ENCODE results near the gene EIF1.
"Not testable (repeated sequence)": the region's sequence is repeated elsewhere in the genome, so short reads cannot be mapped to it uniquely, and the experiment has no call there.

Gene EIF1

DNA sequence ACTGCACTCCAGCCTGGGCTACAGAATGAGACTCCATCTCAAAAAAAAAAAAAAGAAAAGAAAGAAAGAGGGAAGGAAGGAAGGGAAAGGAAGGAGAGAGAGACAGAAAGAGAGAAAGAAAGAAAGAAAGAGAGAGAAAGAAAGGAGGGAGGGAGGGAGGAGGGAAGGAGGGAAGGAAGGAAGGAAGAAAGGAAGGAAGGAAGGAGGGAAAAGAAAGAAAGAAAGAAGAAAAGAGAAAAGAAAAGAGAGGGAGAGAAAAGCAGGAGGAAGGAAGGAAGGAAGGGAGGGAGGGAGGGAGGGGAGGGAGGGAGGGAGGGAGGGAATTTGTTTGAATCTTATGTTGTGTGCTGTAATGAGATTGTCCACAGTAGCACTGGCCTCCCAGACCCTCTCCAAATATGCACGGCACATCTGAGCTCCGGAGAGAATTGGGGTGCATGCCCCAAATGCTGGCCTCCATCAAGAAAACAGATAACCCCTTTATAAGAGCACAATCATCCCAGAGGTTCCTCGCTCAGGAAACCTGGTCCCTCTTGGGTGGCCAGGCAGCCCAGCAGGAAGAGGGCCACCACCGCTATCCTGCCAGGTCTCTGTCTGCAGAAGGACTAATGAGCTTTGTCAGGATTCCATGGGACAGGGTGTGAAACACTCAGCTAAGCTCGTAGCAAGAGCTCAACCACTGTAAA, 8.8 kb upstream of the EIF1 start:
- no peak for DNase-seq

DNA sequence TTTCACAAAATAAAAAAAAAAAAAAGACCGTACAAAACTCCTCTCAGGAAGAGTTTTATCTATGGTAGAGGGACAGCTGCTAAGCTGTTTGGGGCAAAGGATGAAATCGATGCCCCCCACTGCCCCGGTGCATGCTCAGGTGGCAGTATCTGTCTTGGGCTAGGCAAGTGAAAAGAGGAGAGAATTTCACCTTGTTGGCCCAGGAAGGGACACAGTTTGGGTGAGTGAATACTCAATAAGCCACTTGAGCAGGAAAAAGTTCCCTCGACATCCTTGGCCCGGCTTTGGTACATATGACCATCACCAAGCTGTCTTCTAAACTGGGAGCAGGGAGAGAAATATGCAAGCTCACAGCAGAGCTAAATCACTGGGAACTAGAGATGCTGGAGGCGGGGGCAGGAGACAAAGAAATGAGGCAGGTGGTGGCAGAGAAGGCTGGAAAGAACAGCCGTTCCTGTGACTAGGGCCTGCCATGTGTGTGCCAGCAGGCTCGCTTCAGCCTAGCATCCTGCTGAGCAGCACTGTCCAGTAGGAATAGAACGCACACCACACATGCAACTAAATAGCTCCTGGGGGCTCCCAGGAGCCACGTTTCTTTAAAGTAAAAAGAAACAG, 8.2 kb upstream of the EIF1 start:
- peak; percentile 61 to 84 for DNase-seq

DNA sequence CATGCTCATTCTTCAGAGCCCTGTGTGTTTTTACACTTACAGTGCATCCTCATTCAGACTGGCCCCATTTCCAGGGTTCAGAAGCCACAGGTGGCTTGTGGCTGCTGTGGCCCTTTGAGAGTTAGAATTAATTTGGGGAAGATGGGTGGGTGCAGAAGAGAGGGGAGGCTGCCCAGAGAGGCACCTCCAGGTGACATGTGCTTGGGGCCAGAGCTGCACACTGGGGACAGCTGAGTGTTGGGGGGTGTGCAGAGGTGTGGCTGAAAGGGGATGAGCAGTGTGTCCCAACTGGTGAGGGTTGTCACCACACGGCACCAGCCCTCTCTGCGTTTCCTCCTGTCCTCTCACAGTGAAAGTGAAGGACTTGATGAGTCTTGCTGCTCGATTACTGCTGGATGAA, 6.9 kb upstream of the EIF1 start:
- DNase-seq: no peak

DNA sequence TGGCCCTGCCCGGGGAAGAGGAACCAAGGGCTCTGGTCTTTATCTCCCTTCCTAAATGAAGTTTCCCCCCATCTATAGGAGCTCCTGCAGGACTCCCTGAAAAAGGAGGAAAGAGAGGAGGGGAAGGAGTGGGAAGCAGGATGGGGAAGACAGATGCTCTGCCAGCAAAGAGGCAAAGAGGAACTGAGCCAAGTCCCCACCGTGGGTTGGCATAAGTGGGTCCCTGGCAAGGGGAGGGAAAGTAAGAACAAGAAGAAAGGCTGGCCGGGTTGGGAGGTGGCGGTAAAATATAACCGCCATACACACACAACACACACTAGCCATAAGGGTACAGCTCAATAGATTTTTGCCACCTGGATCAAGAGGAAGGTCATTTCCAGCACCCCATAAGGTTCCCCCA, 6.1 kb upstream of the EIF1 start:
- no peak for DNase-seq

DNA sequence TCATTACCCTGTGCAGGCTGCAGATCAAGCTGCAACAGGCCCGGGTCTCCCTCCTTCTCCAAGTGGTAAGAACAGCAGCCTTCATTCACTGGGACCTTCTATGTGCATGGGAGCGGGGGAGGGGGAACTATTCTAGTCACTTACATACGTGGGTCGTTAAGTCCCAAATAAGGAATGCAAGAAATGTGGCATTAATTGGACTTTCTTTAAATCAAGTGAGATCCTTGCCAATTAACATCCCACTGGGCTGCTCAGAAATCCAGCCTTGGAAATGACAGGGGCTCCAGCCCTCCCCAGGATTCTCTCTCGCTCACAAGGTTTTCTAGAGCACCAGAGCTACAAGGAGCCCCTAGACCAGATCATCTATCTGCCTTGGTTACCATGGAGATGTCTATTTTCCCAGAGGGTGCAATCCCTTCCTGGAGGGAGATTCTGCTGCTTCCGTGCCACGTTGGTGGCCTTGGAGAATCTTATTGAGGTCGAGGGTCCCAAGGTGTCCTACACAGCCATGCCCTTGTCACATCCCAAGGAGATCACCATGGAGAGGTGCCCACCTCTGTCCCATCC, 5.2 kb upstream of the EIF1 start:
- no peak for DNase-seq

DNA sequence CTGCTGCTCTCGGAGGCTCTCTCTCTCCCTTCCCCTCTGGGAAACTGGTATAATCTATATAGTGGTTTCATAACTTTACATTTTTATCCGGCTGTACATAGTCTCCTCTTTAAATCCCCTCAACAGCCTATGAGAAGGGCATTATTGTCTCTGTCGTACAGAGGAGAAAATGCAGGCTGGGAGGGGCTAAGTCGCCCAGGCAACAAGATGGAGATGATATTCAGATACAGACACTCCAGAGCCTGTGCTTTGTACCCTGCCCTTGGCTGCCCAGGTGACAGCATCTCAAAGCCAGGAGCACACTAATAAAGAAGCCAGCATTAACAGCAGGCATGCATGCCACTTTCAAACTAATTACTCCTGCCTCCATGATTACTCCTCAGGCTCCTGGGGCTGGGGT, 4.7 kb upstream of the EIF1 start:
- no peak for DNase-seq

DNA sequence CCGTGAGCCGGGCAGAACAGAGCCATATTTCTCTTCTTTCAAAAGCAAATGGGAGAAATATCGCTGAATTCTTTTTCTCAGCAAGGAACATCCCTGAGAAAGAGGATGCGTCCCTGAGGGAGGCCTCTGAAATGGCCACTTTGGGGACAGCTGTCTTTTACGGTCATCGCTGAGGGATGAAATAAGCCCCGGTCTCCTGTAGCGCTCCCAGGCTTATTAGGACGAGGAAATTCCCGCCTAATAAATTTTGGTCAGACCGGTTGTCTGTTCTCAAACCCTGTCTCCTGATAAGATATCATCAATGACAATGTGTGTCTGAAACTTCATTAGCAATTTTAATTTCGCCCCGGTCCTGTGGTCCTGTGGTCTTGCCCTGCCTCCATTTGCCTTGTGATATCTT, 2.9 kb upstream of the EIF1 start:
- not testable (repeated sequence) for DNase-seq

DNA sequence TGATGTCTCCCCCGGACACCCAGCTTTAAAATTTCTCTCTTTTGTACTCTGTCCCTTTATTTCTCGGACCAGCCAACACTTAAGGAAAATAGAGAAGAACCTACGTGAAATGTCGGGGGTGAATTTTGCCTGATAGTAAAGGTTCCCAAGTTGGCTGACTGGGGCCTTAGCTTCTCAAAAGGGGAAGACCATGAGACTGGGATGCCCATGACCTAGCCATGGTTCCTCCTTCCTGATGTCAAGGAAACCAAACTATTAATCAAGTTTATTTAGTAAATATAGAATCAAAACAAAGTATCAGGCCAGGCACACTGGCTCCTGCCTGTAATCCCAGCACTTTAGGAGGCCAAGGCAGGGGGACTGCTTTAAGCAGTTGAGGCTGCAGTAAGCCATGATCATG, 2.4 kb upstream of the EIF1 start:
- DNase-seq: no peak

DNA sequence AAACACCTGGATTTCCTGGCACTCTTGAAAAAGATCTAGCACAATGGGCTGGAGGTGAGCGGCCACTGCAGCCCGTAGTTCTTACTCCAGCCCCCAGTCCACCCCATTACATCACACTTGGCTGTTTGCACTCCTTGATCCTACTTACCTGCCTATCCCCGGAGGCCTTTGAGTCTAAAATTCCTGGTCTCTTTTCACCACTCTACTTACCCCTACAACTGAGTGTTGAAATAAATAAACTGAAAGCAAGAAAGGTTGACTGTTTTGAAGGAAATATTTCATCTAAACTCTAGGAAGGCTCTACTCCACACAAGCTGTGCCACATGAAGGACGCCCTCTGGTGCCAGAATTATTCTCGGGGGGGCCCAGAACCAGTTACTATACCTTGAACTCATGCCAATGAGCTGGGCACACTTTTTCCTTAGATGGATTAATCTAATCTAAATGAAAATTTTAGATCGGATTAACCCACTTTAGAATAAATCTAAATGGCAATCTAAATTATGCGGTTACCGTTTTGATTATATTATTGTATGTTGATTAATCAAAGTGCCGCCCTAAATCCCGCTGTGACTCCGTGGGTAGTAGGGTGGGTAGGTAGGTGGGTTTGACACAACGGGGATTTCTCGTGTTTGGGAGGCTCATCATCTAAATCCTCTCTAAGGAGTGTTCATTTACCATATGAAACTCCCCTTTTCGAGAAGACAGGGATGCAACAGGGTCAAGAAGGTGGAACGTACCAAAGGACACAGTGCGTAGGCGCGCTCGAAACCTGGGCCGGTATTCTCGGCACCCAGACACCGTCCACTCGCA, 651 bp upstream of the EIF1 start:
- peak; percentile 54 to 80 for DNase-seq

DNA sequence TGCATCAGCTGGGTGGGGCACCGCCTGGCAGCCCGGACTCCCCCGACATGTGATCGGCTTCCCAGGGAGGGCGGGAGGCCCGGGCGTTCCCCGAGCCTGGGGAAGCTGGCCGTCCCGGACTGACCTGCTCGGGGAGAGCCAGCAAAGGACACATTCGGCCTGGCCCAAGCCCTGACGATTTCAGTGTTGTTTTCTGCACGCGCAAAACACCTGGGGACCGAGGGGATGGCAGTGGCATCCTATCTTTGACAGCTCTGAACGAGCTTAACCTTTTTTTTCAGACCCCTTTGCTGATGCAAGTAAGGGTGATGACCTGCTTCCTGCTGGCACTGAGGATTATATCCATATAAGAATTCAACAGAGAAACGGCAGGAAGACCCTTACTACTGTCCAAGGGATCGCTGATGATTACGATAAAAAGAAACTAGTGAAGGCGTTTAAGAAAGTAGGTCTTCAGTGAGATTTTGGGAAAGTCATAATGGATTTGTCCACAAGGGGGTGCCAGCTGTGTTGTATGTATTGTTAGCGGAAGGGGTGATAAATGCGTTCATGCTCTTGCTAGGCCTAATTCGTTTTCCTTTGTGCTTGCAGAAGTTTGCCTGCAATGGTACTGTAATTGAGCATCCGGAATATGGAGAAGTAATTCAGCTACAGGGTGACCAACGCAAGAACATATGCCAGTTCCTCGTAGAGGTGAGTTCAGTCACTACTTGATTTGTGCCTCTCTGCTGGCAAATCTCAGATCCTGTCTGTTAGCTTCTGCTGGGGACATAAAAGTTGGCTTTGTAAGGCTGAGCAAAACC, 1.0 kb downstream of the EIF1 start:
- DNase-seq: peak; percentile 43 to 62

DNA sequence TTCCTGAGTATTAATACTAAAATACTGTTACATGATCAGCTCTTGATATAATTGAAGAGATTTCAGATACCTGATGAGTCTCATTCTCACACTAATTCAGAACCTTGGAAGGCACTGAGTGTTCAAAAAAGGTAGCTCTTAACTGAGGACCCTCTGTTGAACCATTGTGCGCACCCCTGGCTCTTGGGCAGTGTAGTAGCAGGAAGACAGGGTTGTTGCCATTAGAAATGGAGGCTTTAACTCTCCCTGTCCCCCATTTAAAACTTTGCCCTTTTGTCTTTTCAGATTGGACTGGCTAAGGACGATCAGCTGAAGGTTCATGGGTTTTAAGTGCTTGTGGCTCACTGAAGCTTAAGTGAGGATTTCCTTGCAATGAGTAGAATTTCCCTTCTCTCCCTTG, 1.8 kb downstream of the EIF1 start:
- no peak for DNase-seq

DNA sequence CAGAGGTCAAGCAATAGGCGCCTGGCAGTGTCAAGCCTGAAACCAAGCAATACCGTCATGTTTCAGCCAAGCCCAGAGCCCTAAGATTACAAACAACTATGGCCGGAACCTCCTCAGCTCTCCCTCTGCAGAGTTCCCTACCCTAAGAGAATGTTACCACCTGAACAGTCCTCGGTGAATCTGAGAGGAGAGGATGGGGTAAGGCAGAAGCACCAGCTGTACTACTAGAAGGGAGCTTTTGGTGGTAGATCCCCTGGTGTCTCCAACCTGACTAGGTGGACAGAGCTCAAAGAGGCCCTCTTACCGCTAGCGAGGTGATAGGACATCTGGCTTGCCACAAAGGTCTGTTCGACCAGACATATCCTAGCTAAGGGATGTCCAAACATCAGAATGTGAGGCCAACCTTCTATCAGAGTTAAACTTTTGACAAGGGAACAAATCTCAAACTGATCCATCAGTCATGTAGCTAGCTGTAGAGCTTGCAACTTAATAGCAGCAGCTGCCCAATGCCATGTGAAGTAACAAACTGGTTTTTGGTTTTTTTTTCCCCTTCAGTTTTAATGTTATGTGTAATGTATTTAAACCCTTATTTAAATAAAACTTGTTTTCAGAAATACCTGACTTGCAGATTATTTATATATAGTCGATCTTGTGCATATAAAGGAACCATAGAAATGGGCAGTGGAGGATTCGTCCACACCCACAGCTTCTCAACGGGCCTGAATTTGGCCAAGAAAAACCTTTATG, 2.5 kb downstream of the EIF1 start:
- no peak for DNase-seq

DNA sequence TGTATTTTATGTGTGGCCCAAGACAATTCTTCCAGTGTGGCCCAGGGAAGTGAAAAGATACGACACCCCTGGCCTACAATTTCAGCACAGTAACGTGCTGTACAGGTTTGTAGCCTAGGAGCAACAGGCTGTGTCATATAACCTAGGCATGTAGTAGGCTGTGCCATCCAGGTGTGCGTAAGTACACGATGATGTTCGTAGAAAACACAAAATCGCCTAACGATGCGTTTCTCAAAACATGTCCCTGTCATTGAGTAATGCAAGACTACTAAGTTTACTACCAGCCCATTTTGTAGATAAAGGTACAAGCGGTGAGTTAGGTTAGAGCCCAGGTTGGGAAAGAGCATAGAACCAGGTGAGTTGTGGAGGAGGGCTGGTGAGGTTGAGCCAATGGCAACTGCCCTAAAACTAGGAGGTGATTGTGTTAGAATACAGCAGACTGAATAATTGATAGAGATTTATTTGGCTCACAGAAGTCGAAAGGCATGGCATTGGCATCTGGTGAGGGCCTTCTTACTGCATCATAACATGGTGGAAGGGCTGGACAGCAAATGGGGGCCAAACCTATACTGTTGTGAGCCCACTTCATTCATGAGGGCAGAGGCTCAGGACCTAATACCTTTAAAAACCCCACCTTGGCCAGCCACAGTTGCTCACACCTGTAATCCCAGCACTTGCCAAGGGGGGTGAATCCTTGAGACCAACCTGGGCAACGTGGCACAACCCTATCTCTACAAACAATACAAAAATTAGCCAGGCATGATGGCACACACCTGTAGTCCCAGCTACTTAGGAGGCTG, 4.2 kb downstream of the EIF1 start:
- no peak for DNase-seq

DNA sequence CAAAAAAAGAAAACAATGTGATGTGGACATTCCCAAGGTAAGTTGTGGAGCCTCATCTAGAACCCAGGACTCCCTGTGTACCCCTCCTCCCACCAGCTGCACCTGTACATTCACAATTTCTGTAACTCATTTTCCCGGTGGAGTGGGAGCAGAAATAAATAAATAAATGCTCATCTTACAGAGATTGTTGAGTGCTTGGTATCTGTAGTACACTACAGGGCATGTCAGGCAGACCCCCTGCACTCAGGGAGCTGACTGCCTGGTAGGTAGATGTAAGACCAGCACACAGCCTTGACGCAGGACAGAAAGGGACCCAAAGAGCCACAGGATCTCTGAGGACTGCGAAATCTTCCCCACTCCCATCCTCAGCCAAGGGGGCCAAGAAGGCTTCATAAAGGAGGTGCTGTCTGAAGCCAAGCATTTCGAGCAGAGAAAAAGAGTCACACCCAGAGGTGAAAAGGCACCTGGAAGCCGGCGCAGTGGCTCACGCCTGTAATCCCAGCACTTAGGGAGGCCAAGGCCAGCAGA, 6.5 kb downstream of the EIF1 start:
- no peak for DNase-seq

DNA sequence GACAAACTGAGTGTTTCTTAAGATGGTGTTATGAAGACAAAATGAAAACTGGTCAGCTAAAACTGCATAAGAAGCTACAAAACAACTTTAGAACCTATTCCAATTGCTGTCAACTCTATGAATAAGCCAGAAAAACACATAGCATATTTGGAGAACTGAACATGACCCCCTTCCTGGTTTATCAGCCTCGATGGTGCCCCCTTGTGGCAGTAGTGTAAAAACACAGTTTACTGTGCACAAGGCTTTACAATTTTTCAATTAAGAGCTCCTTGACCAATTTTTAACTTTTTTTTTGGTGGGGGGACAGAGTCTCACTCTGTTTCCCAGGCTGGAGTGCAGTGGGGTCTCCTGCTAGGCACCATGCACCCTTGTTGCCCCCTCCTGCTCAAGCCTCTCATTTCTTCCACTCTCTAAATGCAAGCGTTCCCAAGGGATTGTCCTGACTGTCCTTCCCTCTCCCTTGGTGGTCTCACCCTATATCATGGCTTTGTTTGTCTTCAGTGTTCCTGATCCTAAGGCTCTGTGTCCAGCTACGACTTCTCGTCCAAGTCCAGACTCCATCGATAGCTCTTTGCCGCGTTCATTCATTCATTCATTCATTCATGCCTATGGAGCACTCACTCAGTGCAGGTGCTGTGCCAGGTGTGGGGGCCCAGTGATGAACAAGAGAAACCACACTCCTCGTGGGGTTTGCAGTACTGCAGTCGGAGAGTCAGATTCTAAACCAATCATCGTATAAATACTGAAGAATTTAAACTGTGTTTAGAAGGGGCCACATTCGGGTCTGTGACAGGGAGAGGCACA, 7.5 kb downstream of the EIF1 start:
- DNase-seq: peak; percentile 67 to 84

DNA sequence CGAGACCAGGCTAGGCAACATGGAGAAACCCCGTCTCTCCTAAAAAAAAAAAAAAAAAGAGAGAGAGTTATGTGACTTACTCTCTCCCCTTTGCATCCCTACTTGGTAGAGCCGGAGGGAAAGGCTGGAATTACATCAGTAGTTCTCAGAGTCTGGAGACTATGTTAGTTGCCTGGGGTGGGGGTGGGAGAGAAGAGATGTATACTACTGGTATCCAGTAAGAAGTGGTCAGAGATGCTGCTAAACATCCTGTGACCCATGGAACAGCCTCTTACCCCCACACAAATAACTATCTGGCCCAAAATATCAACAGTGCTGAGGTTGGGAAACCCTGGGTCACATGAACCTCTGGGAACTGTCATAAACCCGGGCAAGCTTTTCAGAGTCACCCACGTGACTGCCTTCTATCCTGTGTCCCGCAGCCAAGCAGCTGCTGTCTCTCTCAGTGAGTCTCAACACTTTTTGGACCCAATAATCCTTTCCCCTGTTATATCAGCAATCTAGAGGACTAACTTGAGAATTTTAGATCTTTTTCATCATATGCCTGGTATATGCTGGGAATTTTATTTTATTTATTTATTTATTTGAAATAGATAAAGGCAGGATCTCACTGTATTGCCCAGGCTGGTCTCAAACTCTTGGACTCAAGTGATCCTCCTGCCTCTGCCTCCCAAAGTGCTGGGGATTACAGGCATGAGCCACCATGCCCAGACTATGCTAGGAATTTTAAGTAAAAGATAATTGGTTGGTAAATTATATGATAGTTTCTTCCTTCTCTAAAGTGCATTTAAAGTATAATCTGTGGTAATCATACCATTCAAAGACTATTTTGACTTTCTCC, 8.7 kb downstream of the EIF1 start:
- DNase-seq: no peak

DNA sequence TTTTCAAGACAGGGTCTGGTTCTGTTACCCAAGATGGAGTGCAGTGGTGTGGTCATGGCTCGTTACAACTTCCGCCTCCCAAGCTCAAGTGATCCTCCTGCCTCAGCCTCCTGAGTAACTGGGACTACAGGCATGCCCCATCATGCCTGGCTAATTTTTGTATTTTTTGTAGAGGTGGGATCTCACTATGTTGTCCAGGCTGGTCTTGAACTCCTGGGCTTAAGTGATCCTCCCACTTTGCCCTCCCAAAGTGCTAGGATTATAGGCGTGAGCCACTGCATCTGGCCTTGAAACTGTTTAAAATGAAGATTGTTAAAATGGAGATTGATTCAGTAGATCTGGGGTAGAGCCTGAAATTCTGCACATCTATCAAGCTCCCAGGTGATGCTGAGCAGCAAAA, 12.2 kb downstream of the EIF1 start:
- not testable (repeated sequence) for DNase-seq

DNA sequence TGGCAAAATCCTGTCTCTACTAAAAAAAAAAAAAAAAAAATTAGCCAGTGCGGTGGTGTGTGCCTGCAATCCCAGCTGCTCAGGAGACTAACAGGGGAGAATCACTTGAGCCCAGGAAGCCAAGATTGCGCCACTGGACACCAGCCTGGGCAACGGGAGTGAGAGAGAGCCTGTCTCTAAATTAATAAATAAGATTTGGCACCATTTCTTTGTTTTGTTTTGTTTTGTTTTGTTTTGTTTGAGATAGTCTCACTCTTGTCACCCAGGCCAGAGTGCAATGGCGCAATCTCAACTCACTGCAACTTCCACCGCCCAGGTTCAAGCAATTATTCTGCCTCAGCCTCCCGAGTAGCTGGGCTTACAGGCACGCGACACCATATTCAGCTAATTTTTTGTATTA, 14.0 kb downstream of the EIF1 start:
- no peak for DNase-seq

Data from NCI-H2081 (cell line).